ENCODE data around the gene C17orf58. TPM values are rescaled to one million over a fixed set of nuclear protein-coding genes. Genes with fewer than 3 reads are reported as not detected.

Gene C17orf58
- total and polyA plus RNA-seq, 9 of the 15 experiments (the other 6 are each of a cell fraction or from before 2014, with no cell fraction given), result 8.6 to 37.4 (median 27.6) TPM

- TF ChIP-seq ID3 (CRISPR knock-in tag; IDR thresholded peaks at IDR 0.05) (no peak), ID3 (tag; IDR thresholded peaks at IDR 0.05) (0 out of 2 replicates have a peak, but pooled peaks have one; percentile 24), NR1H2 (CRISPR knock-in tag; IDR thresholded peaks at IDR 0.05) (0 out of 2 replicates have a peak, but pooled peaks have one; percentile 13), RFX7 (CRISPR knock-in tag; IDR thresholded peaks at IDR 0.05) (no peak), ZBTB26 (CRISPR knock-in tag; IDR thresholded peaks at IDR 0.05) (no peak), TEAD2 (tag; IDR thresholded peaks at IDR 0.05) (no peak), RHOXF2B (CRISPR knock-in tag; conservative IDR thresholded peaks at IDR 0.05) (no peak), TEAD4 (IDR thresholded peaks at IDR 0.05; ENCODE audit: low read length) (no peak), TEAD4 (CRISPR knock-in tag; IDR thresholded peaks at IDR 0.05; ENCODE audit: borderline replicate concordance) (no peak), SREBF1 (IDR thresholded peaks at IDR 0.05; ENCODE audit: borderline replicate concordance, low read depth, low read length) (no peak), SETDB1 (IDR thresholded peaks at IDR 0.05; ENCODE audit: low read length) (peak; percentile 43), PURB (CRISPR knock-in tag; IDR thresholded peaks at IDR 0.05; ENCODE audit: low read depth) (no peak), NRF1 (conservative IDR thresholded peaks at IDR 0.05 in 1 of 2, IDR thresholded peaks at IDR 0.05 in 1 of 2) (peak; percentile 67; a peak in 3 of 4 replicates), THRAP3 (IDR thresholded peaks at IDR 0.05; ENCODE audit: borderline replicate concordance) (no peak), ZBTB7A (IDR thresholded peaks at IDR 0.05; ENCODE audit: borderline replicate concordance, control insufficient read depth, low read depth, low read length) (peak; percentile 22; the same call in 1 of the 2 replicates), ZNF584 (CRISPR knock-in tag; IDR thresholded peaks at IDR 0.05; ENCODE audit: low read depth) (peak; percentile 95), GATAD2B (IDR thresholded peaks at IDR 0.05; ENCODE audit: borderline replicate concordance) (peak; percentile 72), ELF1 (tag; IDR thresholded peaks at IDR 0.05) (peak; percentile 69; the same call in 1 of the 2 replicates), PHB2 (IDR thresholded peaks at IDR 0.05; ENCODE audit: low read depth) (no peak), NR3C1 (CRISPR knock-in tag; IDR thresholded peaks at IDR 0.05) (peak; percentile 48; the same call in 1 of the 2 replicates), CHD1 (IDR thresholded peaks at IDR 0.05; ENCODE audit: low read length) (peak; percentile 80), ZSCAN29 (IDR thresholded peaks at IDR 0.05) (no peak), ZBTB43 (CRISPR knock-in tag; IDR thresholded peaks at IDR 0.05) (no peak), JUNB (CRISPR knock-in tag; conservative IDR thresholded peaks at IDR 0.05) (no peak)
- TF ChIP-seq, protein P1, sequence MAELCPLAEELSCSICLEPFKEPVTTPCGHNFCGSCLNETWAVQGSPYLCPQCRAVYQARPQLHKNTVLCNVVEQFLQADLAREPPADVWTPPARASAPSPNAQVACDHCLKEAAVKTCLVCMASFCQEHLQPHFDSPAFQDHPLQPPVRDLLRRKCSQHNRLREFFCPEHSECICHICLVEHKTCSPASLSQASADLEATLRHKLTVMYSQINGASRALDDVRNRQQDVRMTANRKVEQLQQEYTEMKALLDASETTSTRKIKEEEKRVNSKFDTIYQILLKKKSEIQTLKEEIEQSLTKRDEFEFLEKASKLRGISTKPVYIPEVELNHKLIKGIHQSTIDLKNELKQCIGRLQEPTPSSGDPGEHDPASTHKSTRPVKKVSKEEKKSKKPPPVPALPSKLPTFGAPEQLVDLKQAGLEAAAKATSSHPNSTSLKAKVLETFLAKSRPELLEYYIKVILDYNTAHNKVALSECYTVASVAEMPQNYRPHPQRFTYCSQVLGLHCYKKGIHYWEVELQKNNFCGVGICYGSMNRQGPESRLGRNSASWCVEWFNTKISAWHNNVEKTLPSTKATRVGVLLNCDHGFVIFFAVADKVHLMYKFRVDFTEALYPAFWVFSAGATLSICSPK (IDR thresholded peaks at IDR 0.05; ENCODE audit: borderline replicate concordance), result no peak
These were observed 2.9 kb downstream of the C17orf58 start (continued) for GRCh38 chr17:67993153-67993997.
